ENCODE measurements around the gene CHI3L2.
"Not testable (repeated sequence)": the region's sequence is repeated elsewhere in the genome, so short reads cannot be mapped to it uniquely, and the experiment has no call there.

Gene CHI3L2

GRCh38 chr1:111202366-111202706 is 25.2 kb upstream of the CHI3L2 start:
- DNase-seq (ENCODE audit: low spot score): no peak

GRCh38 chr1:111202707-111203623 is 24.5 kb upstream of the CHI3L2 start:
- peak; percentile 43 for DNase-seq (ENCODE audit: low spot score)

DNA sequence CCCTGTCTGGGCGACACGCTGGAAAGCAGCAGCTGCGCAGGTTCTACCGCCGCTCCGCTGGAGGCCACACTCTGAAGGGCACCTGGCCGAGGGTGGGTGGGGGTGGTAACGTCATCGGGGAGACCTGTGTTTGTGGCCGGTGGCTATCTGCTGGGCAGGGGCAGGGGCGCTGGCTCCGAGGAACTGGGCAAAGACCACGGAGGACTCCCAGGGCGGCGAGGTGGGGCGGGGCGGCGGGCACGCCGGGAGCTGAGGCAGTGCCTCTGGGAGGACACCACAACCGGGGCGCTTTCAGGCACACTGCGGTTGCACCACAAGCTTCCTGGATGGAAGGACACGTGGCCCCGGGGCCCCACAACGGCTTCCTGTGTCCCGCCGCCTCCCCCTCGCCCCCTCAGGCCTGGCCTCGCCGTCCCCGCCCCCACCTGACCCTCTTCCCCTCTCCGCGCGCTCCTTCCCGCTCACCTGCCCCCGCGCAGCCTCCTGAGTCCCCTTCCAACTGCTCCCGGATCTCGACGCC is 23.8 kb upstream of the CHI3L2 start:
- peak; percentile 95 for DNase-seq (ENCODE audit: low spot score)

DNA sequence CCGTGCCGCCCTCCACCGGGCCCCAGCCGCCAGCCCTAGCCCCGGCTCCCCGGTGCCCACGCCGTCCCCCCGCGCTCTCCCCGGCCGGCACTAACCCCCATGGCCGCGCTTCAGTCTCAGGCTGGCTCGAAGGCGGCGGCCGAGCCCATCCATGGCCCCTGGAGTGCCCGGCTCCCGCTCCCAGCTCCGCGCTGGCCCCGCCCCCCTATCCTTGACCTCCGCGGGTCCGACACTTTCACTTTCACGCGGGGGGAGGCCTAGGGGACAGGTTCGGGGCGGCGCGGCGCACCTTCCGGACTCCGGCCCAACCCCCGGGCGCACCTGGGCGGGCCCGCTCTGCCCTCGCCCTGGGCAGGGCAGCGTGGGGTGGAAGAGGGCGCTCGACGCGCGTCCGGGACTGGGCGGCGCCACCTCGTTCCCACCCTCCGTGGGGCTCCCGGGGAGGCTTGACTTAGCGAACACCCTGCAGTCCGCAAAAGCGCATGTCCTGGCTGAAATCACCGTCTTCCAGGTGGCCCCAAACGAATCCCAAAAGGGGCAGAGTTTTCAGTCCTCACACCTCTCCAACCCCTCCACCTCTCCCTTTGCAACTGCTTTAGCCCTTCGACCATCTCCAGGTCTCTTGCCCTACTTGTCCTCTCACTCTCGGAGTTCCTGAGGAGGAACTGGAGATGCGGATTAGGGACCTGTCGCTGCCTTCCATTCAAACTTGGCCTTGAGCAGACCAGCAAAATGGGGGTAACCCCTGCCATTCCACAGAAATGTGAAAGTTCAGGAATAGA is 23.1 kb upstream of the CHI3L2 start:
- DNase-seq (ENCODE audit: low spot score): peak; percentile 59

GRCh38 chr1:111204983-111205713 is 22.4 kb upstream of the CHI3L2 start:
- no peak for DNase-seq (ENCODE audit: low spot score)

DNA sequence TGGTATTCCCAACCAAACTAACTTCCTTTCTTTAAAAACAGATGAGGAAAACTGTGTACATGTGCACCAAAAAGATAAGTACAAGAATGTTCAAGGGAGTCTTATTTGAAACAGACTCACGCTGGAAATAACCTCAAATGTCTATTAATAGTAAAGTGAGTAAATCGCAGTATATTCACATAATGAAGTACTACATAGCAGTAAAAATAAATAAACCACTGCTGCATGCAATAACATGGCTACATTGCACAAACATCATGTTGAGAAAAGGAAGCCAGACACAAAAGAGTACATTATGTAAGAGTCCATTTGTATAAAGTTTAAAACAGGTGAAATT is 21.8 kb upstream of the CHI3L2 start:
- DNase-seq (ENCODE audit: low spot score): no peak

GRCh38 chr1:111208921-111209320 is 18.6 kb upstream of the CHI3L2 start:
- DNase-seq (ENCODE audit: low spot score): peak; percentile 28

GRCh38 chr1:111209622-111210021 is 17.9 kb upstream of the CHI3L2 start:
- DNase-seq (ENCODE audit: low spot score): no peak

DNA sequence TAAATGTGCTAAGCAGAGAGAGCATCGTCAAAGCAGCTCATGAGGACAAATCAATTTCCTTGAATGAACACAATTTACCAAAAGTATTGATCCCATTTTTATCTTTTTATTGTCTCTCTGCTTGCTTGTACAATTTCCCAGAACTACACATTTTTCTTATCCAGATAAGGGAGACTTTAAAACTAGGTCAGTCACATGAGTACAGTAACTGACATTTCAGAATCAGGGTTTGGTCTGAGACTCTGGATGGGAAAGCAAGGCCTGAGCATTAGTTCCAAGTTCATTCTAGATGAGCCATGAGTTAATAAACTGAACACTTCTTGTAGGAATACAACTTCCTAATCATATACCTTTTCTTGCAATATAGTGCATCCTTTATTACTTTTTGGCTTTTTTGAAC is 15.6 kb upstream of the CHI3L2 start:
- no peak for DNase-seq (ENCODE audit: low spot score)

- no peak for DNase-seq (ENCODE audit: low spot score)
Observed at GRCh38 chr1:111212634-111213335, 14.7 kb upstream of the CHI3L2 start.

DNA sequence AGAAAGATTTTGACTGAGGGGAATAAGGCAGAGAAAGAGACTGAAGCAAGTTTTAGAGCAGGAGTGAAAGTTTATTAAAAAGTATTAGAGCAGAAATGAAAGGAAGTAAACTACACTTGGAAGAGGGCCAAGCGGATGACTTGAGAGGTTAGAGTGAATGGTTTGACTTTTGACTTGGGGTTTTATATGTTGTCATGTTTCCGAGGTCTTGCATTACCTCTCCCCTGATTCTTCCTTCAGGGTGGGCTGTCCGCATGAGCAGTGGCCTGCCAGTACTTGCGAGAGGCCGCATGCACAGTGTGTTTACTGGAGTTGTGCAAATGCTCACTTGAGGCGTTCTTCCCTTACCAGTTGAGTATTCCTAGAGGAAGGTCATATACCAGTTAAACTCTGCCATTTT is 14.1 kb upstream of the CHI3L2 start:
- DNase-seq (ENCODE audit: low spot score): no peak

GRCh38 chr1:111214074-111214801 is 13.3 kb upstream of the CHI3L2 start:
- DNase-seq (ENCODE audit: low spot score): no peak

DNA sequence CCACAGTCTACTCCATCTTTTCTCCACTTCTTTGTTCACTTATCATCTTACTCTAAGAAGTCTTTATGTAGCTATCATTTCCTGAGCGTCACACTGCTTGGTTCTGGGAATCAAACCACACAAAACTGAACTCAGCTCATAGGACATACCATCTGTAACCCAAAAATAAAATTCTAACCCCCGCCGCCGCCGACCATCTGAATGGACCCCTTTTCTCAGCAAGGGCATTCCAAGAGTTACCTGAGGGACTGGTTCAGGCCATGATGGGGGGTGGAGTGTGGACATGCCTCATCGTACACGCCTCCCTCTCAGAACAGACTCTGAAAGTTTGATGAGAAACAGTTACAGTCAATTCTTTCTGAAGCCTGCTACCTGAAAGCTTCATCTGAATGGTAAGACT is 12.6 kb upstream of the CHI3L2 start:
- no peak for DNase-seq (ENCODE audit: low spot score)

GRCh38 chr1:111215285-111215684 is 12.2 kb upstream of the CHI3L2 start:
- not testable (repeated sequence) for DNase-seq (ENCODE audit: low spot score)

- DNase-seq (ENCODE audit: low spot score): no peak
Observed at GRCh38 chr1:111216751-111217150, 10.8 kb upstream of the CHI3L2 start.

- DNase-seq (ENCODE audit: low spot score): no peak
Observed at GRCh38 chr1:111217183-111217910, 10.2 kb upstream of the CHI3L2 start.

- DNase-seq (ENCODE audit: low spot score): no peak
Observed at GRCh38 chr1:111218701-111219556, 8.6 kb upstream of the CHI3L2 start.

GRCh38 chr1:111219557-111220286 is 7.8 kb upstream of the CHI3L2 start:
- no peak for DNase-seq (ENCODE audit: low spot score)

Measured in SW480 (cell line).